Testis (tissue), 2 donors: Measurements from ENCODE around the gene MYOC.

ENCODE experiments used
- CTCF ChIP-seq, 3 experiments: fragments of 450-650 bp in 2 of 3; fragments of 200-600 bp in 1 of 3; sonication (generic) in 1 of 3; IDR thresholded peaks; one replicate each; pipeline ENCODE4 v1.5.1; 2016 to 2019; ENCODE audit warnings: antibody characterized with exemption in 3 of 3, mild to moderate bottlenecking in 2 of 3, moderate library complexity in 1 of 3
- POLR2A ChIP-seq: fragments of 450-650 bp; IDR thresholded peaks from one replicate; pipeline ENCODE4 v1.6.1; 2017; ENCODE audit warnings: antibody characterized with exemption, mild to moderate bottlenecking, moderate library complexity

GRCh38 chr1:171699531-171699930 is 47.0 kb upstream of the MYOC start:
- TF ChIP-seq CTCF (IDR thresholded peaks at IDR 0.05) (no peak), POLR2A (no peak)
